ENCODE results near the gene KDSR.

Gene KDSR

GRCh38 chr18:63320123-63320974, 46.7 kb downstream of the KDSR start:
- peak; percentile 96 for DNase-seq

- peak; percentile 73 for DNase-seq
Observed at GRCh38 chr18:63319383-63320122, 47.5 kb downstream of the KDSR start, which contains the start of gene BCL2. TSS of gene BCL2 (minus strand) at chr18:63319769.

GRCh38 chr18:63318889-63319382, 48.1 kb downstream of the KDSR start:
- DNase-seq = no peak

- peak; percentile 86 for DNase-seq
Observed at GRCh38 chr18:63317982-63318888, 48.8 kb downstream of the KDSR start.

- no peak for DNase-seq
Observed at GRCh38 chr18:63317556-63317946, 49.5 kb downstream of the KDSR start.

- no peak for DNase-seq
Observed at GRCh38 chr18:63316612-63317555, 50.1 kb downstream of the KDSR start.

- DNase-seq = peak; percentile 42
Observed at GRCh38 chr18:63315876-63316275, 51.1 kb downstream of the KDSR start.

- DNase-seq = no peak
Observed at GRCh38 chr18:63315131-63315662, 51.8 kb downstream of the KDSR start.

GRCh38 chr18:63314062-63314790, 52.8 kb downstream of the KDSR start:
- no peak for DNase-seq

GRCh38 chr18:63313396-63313917, 53.5 kb downstream of the KDSR start:
- DNase-seq = no peak

- DNase-seq = no peak
Observed at GRCh38 chr18:63312737-63313395, 54.1 kb downstream of the KDSR start.

- DNase-seq = no peak
Observed at GRCh38 chr18:63312019-63312409, 55.0 kb downstream of the KDSR start.

- DNase-seq = no peak
Observed at GRCh38 chr18:63311118-63312018, 55.6 kb downstream of the KDSR start.

- no peak for DNase-seq
Observed at GRCh38 chr18:63309422-63309821, 57.6 kb downstream of the KDSR start.

GRCh38 chr18:63307551-63308200, 59.3 kb downstream of the KDSR start:
- no peak for DNase-seq

GRCh38 chr18:63306819-63307550, 60.0 kb downstream of the KDSR start:
- DNase-seq = no peak

GRCh38 chr18:63306249-63306648, 60.8 kb downstream of the KDSR start:
- DNase-seq = no peak
